Glutamatergic neuron (in vitro differentiated cells): ENCODE results near the gene FTHL17. TPM values are rescaled to one million over a fixed set of nuclear protein-coding genes. Genes with fewer than 3 reads are reported as not detected.

Source experiments
- DNase-seq: peaks from one replicate; pipeline ENCODE4 v3.0.0; 2022
- H3K27ac Mint-ChIP-seq: one replicate; pipeline ENCODE4 v1.8.0; 2020; ENCODE audit warnings: mild to moderate bottlenecking, mixed read lengths, inconsistent platforms; ENCODE audit not compliant: unreplicated experiment
- H3K27me3 Mint-ChIP-seq: one replicate; pipeline ENCODE4 v1.8.0; 2020; ENCODE audit warnings: mild to moderate bottlenecking, moderate library complexity, mixed read lengths, inconsistent platforms; ENCODE audit not compliant: unreplicated experiment
- H3K36me3 Mint-ChIP-seq: one replicate; pipeline ENCODE4 v1.8.0; 2020; ENCODE audit warnings: mild to moderate bottlenecking, mixed read lengths, inconsistent platforms; ENCODE audit not compliant: unreplicated experiment
- H3K4me1 Mint-ChIP-seq: one replicate; pipeline ENCODE4 v1.8.0; 2020; ENCODE audit warnings: mild to moderate bottlenecking, low read depth, mixed read lengths, inconsistent platforms; ENCODE audit not compliant: unreplicated experiment
- H3K4me3 Mint-ChIP-seq: one replicate; pipeline ENCODE4 v1.8.0; 2020; ENCODE audit warnings: mild to moderate bottlenecking, mixed read lengths, inconsistent platforms; ENCODE audit not compliant: unreplicated experiment
- H3K9me3 Mint-ChIP-seq: one replicate; pipeline ENCODE4 v1.8.0; 2020; ENCODE audit warnings: mild to moderate bottlenecking, moderate library complexity, mixed read lengths, inconsistent platforms; ENCODE audit not compliant: unreplicated experiment
- total RNA-seq: library from RNA; stranded (reverse); fragmentation: NEBNext Ultra II Directional; extraction: Animal tissue kit (Norgen Biotek cat#: 25700); gene quantifications from one replicate; pipeline ENCODE4 v1.2.1, GENCODE V29; 2021; ENCODE audit not compliant: unreplicated experiment
- TF ChIP-seq, protein P1 (sequence below): fragments of 200-600 bp; sonication (generic); IDR thresholded peaks from one replicate; pipeline ENCODE4 v1.5.0; 2021; ENCODE audit not compliant: partially characterized antibody, unreplicated experiment

Gene FTHL17
- total RNA-seq, 1 donor from 2014 or later = not detected

- Mint-ChIP-seq H3K9me3 (no peaks in the 10 kb centered on the region), H3K36me3 (no peaks in the 10 kb centered on the region), H3K27ac (no peak overlapping the region), H3K4me1 (no peaks in the 10 kb centered on the region), H3K27me3 (no peaks in the 10 kb centered on the region), H3K4me3 (no peak overlapping the region)
- DNase-seq = no peak
- TF ChIP-seq, protein P1, sequence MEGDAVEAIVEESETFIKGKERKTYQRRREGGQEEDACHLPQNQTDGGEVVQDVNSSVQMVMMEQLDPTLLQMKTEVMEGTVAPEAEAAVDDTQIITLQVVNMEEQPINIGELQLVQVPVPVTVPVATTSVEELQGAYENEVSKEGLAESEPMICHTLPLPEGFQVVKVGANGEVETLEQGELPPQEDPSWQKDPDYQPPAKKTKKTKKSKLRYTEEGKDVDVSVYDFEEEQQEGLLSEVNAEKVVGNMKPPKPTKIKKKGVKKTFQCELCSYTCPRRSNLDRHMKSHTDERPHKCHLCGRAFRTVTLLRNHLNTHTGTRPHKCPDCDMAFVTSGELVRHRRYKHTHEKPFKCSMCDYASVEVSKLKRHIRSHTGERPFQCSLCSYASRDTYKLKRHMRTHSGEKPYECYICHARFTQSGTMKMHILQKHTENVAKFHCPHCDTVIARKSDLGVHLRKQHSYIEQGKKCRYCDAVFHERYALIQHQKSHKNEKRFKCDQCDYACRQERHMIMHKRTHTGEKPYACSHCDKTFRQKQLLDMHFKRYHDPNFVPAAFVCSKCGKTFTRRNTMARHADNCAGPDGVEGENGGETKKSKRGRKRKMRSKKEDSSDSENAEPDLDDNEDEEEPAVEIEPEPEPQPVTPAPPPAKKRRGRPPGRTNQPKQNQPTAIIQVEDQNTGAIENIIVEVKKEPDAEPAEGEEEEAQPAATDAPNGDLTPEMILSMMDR = no peak
These were observed 14.6 kb downstream of the FTHL17 start for GRCh38 chrX:31057291-31057690.

DNA sequence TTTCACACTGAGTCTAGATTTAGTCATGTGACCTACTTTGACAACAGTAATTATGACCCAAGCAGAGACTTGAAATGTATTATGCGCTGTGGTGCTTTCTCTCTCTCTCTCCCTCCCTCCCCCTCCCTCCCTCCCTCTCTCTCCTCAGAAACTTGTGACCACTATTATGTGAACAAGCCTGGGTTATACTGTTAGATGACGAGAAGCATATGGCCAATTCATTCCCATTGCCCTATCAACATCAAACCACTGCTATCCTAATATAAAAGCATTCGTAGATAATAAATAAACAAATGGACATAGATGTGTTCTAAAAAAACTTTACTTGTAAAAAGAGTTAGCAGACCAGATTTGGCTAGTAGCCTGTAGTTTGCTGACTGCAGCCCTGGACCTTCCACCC, 18.2 kb downstream of the FTHL17 start:
- Mint-ChIP-seq H3K4me1 (no peaks in the 10 kb centered on the region), H3K27me3 (no peaks in the 10 kb centered on the region), H3K4me3 (no peak overlapping the region), H3K36me3 (no peaks in the 10 kb centered on the region), H3K27ac (no peak overlapping the region), H3K9me3 (no peaks in the 10 kb centered on the region)
- DNase-seq = no peak
- TF ChIP-seq, protein P1 = no peak

DNA sequence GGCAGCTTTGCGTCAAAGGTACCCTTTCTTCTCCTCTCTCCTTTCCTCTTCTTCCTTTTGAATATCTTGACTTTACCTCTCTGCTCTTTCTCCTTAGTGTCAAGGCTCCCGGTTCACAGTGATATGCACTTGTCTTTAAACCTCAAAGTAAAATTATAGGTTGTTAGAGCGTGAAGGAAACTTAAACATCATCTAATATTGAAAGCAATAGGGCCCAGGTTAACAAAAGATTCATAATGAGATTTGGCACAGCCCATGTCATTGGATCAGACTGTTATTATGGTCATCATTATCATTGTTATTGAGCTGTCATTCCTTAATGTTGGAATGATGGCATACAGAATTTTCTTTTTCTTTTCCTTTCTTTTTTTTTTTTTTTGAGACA, 32.5 kb downstream of the FTHL17 start:
- no peak overlapping the region for H3K27ac Mint-ChIP-seq
- no peaks in the 10 kb centered on the region for H3K36me3 Mint-ChIP-seq
- H3K4me3 Mint-ChIP-seq = no peak overlapping the region
- H3K4me1 Mint-ChIP-seq = peaks cover 3% of the 10 kb centered on the region
- DNase-seq = no peak
- TF ChIP-seq, protein P1 = no peak
- no peaks in the 10 kb centered on the region for H3K27me3 Mint-ChIP-seq
- no peaks in the 10 kb centered on the region for H3K9me3 Mint-ChIP-seq

DNA sequence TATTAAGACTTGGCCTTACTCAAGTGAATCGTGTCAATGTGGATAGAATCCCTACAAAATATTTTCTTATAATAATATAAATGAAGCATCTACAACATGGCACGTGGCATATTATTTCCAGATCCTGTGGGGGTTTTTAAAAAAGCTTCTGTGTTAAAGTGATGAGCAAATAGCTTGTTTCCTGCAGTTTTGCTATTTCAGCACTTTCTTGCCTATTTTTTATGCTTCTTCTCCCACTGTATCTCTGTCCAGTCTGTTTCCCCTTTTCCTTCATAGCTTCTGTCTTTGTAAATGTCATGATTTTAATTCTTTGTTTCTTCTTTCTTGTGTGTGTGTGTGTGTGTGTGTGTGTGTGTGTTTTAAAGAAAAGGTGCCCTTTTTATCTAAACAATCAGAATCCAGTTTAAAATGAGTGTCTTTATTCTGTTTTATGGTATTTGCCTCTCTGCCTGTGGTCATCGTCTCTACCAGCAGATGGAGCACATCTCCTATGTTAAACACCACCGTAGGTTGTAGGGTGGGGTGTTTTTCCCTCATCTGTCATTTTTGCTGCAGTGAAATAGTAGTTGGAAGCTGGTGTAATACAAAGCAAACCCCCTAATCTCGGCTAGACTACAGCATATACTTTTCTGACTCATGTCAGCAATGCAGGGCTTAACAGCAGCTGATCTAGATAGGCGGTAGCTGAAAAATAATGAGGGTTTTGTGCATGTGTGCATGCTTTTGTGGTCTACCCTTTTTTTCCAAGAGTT, 33.1 kb downstream of the FTHL17 start:
- Mint-ChIP-seq H3K27me3 (no peaks in the 10 kb centered on the region), H3K9me3 (no peaks in the 10 kb centered on the region), H3K27ac (peak overlapping the region; percentile 74), H3K4me3 (no peak overlapping the region), H3K36me3 (no peaks in the 10 kb centered on the region), H3K4me1 (peaks cover 3% of the 10 kb centered on the region)
- TF ChIP-seq, protein P1 = peak; percentile 49
- peak; percentile 47 for DNase-seq

- TF ChIP-seq, protein P1 = peak; percentile 67
These were observed 34.9 kb downstream of the FTHL17 start for GRCh38 chrX:31036895-31037294.

More at GRCh38 chrX:31036895-31037294, 34.9 kb downstream of the FTHL17 start:
- no peaks in the 10 kb centered on the region for H3K27me3 Mint-ChIP-seq
- H3K9me3 Mint-ChIP-seq = no peaks in the 10 kb centered on the region
- no peak overlapping the region for H3K27ac Mint-ChIP-seq
- DNase-seq = peak; percentile 53
- H3K4me3 Mint-ChIP-seq = no peak overlapping the region
- H3K4me1 Mint-ChIP-seq = peaks cover 4% of the 10 kb centered on the region
- H3K36me3 Mint-ChIP-seq = no peaks in the 10 kb centered on the region
